GM18861 (cell line): ENCODE results near the gene CELF4.

Source experiments
- ATAC-seq: cut with Tn5 transposase; IDR thresholded peaks from one replicate; pipeline ENCODE4 v1.9.1; 2021; ENCODE audit not compliant: unreplicated experiment

CELF4 gene

DNA sequence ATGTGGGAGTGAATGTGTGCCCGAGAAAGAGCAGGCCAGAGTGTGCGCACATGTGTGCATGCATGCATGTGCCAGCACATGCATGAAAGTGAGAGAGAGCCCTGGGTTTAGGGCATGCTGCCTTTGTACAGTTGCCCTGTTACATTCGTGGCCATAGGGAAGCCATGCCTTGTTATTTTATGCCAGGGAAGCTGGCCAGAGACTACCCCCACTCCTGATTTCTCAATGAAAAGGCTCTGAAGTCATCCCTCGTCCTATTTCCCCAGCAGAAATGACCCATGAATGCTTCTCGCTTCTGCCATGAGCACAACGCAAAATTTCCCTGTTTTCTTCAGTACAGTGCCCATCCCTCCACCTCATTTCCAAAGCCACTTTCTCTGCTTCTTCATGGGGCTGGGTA is 143.0 kb downstream of the CELF4 start:
- no peak for ATAC-seq

GRCh38 chr18:37422116-37422515 is 143.5 kb downstream of the CELF4 start:
- no peak for ATAC-seq

DNA sequence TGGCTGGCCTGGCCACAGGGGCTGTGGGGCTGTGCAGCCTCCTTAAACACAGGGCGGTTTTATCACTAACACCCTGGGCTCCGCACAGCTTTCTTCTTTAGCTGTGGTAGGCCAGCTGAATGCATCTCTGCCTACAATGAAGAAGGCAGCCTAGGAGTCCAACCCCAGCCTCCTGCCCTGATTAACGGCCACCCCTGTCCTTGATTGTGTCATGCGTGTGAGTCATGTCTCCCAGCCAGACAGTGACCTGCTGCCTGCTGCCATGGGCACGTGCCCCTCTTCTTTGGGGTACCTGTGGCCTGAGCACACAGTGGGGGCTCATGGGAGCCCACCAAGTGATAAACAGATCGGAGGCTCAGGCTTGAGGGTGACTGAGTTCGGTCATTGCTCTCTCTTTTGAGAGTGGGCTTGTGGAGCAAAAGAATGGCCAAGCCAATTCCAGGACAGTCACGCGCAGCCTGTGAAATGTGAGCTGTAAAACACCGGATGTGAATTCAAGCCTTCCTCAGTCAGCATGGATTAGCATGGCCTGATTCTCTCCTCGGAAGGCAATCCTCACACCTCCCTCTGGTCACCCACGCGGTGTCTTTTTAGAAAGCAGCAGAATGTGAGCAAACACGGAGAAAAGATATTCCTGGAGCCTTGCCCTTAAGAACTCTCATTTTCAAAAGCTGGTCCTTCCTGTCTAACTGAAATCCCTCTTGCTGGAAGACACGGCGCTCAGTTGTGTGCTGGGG is 144.1 kb downstream of the CELF4 start:
- no peak for ATAC-seq

GRCh38 chr18:37420315-37420880 is 145.2 kb downstream of the CELF4 start:
- no peak for ATAC-seq

GRCh38 chr18:37419866-37420265 is 145.7 kb downstream of the CELF4 start:
- ATAC-seq = no peak

- no peak for ATAC-seq
Observed at GRCh38 chr18:37419315-37419714, 146.3 kb downstream of the CELF4 start.

DNA sequence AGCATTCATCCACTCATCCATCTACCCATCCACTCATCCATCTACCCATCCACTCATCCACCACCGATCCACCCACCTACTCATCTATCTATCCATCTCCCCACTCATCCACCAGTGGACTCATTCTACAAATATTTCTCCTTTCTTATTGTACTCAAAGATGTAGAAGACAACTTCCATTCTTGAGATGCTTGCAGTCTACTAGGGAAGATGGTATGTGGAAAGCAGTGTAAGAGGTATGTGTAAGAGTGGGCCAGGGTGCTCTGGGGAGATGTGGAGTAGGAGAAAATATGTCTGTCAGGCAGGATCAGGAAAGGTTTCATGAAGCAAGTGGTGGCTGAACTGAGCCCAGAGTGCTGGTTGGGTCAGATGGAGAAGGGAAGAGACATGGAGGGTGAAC is 150.8 kb downstream of the CELF4 start:
- ATAC-seq = no peak

DNA sequence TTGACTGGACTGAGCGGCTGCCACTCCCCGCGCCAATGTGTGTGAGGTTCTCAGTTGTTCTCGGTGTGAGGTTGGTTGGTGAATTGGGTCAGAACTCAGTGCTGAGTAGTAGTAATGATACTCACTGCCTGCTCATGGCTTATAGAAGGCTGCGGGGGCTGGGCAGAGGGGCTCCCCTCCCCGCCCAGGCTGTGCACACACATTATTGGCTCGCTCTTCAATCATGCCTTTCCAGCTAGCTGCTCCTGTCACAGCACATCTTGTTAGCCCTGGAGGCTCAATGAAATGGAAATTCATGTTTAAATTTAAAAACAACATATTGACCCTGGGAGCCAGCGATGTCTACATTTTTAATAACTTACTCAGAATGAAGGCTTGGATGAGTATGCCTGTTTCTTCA is 152.8 kb downstream of the CELF4 start:
- no peak for ATAC-seq

DNA sequence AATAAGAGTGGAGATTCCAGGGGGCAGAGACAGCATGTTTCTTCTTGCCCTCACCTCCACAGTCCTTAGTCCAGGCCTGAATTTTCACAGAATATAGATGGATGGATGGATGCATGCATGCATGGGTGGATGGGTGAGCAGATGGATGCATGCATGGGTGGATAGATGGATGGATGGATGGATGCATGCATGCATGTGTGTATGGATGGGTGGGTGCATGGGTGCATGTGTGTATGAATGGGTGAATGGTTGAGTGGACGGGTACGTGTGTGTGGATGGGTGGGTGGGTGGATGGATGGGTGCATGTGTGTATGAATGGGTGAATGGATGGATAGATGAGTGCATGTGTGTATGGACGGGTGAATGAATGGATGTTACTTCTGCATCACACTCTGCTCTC is 153.3 kb downstream of the CELF4 start:
- no peak for ATAC-seq

- ATAC-seq = no peak
Observed at GRCh38 chr18:37409878-37410277, 155.7 kb downstream of the CELF4 start.

DNA sequence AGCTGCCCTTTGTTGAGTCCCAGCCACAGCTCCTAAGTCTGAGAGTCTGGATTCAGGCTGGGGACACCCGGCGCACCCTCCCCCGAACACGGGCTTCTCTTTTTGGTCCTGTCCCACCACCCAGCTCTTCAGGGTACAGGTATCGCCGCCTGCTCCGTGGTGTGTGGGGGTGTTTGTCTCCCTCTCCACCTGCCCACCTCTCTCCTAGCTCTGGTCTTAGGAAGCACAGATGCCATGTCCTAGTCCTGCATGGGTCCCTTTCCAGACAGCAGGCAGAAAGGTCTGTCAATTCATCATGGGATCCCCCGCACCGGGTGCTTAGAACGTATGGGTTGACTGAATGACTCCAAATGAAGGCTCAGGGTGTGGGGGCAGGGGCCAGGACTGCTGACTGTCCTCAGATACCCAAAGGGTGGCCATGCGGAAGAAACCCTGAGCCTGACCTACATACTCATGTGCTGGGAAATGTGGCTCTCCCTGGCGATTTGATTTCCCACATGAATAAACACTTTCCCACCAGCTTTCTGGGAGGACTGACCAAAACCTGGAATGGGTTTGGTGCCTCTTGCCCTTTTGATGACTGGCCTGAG is 156.8 kb downstream of the CELF4 start:
- ATAC-seq = no peak

- no peak for ATAC-seq
Observed at GRCh38 chr18:37407571-37407970, 158.0 kb downstream of the CELF4 start.

- ATAC-seq = no peak
Observed at GRCh38 chr18:37405772-37406171, 159.8 kb downstream of the CELF4 start.

GRCh38 chr18:37405229-37405628 is 160.4 kb downstream of the CELF4 start:
- no peak for ATAC-seq

GRCh38 chr18:37403788-37404187 is 161.8 kb downstream of the CELF4 start:
- ATAC-seq = no peak

DNA sequence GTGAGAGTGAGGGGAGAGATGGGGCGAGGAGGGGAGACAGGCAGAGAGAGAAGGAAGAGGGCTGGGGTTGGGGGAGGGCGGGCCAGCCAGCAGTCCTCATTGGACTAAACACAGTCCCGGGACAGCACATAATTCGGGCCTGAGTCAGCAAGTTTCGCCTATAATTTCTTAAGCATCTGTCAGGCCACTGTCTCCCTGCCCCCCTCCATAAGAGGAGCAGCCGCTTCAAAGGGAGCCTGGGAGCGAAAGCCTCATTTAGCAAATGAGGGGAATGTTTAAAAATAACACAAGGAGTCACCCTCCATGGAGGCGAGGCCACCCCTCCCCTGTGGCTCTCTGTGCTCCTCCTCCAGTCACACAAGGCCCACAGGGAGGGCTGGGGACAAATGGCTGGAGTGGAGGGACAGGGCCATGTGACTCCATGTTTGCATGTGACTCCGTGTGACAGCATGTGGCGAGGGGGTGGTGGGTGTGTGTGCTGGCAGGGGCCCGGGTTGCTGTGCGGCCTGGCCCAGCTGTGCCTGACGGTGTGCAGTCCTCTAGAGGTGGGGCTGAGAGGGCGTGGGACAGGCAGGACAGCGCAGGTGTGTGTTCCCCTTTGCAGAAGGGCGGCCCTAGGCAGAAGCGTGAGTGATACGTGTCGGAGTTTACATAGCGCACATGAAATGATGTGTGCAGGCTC is 162.4 kb downstream of the CELF4 start:
- no peak for ATAC-seq

GRCh38 chr18:37402735-37403099 is 162.9 kb downstream of the CELF4 start:
- ATAC-seq = no peak

GRCh38 chr18:37400802-37401201 is 164.8 kb downstream of the CELF4 start:
- no peak for ATAC-seq

DNA sequence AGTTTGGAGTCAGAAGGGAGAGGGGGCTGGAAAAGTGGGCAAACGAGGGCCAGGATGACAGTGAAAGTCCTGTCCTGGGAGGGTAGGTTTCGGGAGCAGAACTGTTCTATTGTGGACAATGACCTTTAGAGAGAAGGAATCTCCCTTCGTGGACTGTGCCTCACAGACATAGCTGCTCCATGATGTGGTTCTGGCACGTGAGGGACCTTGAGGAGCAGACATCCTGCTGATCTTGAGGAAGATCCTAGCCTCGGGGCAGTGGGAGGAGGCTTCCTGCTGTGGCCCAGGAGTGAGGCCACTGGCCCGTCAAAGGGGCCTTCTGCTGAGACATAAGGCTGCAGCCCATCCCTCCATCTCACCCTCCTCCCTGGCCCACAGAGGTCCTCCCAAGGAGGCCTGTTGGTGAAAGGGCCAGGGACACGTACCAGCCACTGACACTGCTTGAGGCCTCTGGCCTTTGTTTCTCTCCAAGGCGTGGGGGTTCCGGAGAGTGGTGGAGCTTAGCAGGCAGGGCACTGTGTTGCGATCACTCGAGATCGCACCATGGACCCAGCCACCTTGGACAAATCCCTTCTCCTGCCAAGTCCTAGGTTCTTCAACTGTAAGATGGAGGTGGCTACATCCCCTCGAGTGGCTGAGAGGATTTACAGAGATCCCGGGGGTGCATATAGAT is 167.2 kb downstream of the CELF4 start:
- ATAC-seq = no peak

DNA sequence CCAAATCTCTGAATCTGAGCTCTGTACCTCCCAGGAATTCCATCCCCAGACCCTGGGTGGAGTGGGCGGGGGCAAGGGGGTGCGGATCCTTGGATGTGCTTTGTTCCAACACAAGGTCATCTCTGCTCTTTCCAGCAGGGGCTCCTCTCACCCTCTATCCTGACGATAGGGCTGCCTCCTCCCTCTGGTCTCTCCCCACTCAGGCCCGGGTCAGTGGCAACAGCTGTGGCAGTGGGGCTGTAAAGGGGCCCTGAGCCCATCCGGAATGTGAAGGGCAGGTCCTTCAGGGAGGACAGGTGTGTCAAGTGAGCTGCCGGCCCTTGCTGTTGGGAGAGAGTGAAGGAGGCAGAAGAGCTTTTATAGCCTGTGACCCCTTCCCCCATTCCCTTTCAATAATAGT is 167.8 kb downstream of the CELF4 start:
- ATAC-seq = no peak

- no peak for ATAC-seq
Observed at GRCh38 chr18:37396971-37397720, 168.5 kb downstream of the CELF4 start.
